SK-MEL-5 (cell line): ENCODE measurements around the gene WDR1. TPM values are rescaled to one million over a fixed set of nuclear protein-coding genes. Genes with fewer than 3 reads are reported as not detected.

Experiments used
- DNase-seq: peaks from one replicate; pipeline ENCODE4 v3.0.0-alpha.2; 2016; ENCODE audit warnings: low read depth, low spot score
- in situ Hi-C: cut with HindIII; loops from 2 replicates; pipeline ENCODE4 v1.10.0; 2016; ENCODE audit warnings: low sequenced_read_pairs, high pct_unique_total_duplicates, low pct_unique_long_range_greater_than_20kb
- total RNA-seq: library from RNA; depleted of rRNA; stranded (reverse); fragments of >200 nt; shearing (Covaris generic); gene quantifications from 2 replicates; pipeline ENCODE4 v1.2.3, GENCODE V29; 2014

Gene WDR1
- total RNA-seq, 1 experiment from 2014 or later, result 248 TPM

- no peak for DNase-seq
- in situ Hi-C loops, result no loop called here
Observed at GRCh38 chr4:10083861-10084641, 32.5 kb downstream of the WDR1 start.

- DNase-seq, result no peak
- in situ Hi-C loops, result no loop called here
Observed at GRCh38 chr4:10083331-10083771, 33.2 kb downstream of the WDR1 start.

- in situ Hi-C loops, result no loop called here
- DNase-seq, result no peak
Observed at GRCh38 chr4:10082459-10083272, 33.9 kb downstream of the WDR1 start.

GRCh38 chr4:10082047-10082446 is 34.6 kb downstream of the WDR1 start:
- no peak for DNase-seq
- in situ Hi-C loops, result no loop called here

- no peak for DNase-seq
- in situ Hi-C loops, result no loop called here
Observed at GRCh38 chr4:10081218-10081606, 35.4 kb downstream of the WDR1 start.

GRCh38 chr4:10080589-10081217 is 35.9 kb downstream of the WDR1 start:
- in situ Hi-C loops, result no loop called here
- DNase-seq, result no peak

- in situ Hi-C loops, result no loop called here
- no peak for DNase-seq
Observed at GRCh38 chr4:10079912-10080588, 36.5 kb downstream of the WDR1 start.

- in situ Hi-C loops, result no loop called here
- no peak for DNase-seq
Observed at GRCh38 chr4:10079256-10079655, 37.3 kb downstream of the WDR1 start.

- in situ Hi-C loops, result no loop called here
Observed at GRCh38 chr4:10078481-10079233, 37.9 kb downstream of the WDR1 start.

GRCh38 chr4:10077483-10078335 is 38.9 kb downstream of the WDR1 start:
- no peak for DNase-seq
- in situ Hi-C loops, result no loop called here

More at GRCh38 chr4:10078481-10079233, 37.9 kb downstream of the WDR1 start:
- no peak for DNase-seq

- no peak for DNase-seq
- in situ Hi-C loops, result no loop called here
Observed at GRCh38 chr4:10077076-10077475, 39.5 kb downstream of the WDR1 start.

GRCh38 chr4:10075953-10076391 is 40.6 kb downstream of the WDR1 start:
- in situ Hi-C loops, result no loop called here
- DNase-seq, result no peak

- no peak for DNase-seq
- in situ Hi-C loops, result no loop called here
Observed at GRCh38 chr4:10075158-10075863, 41.3 kb downstream of the WDR1 start.

- DNase-seq, result peak; percentile 57
- in situ Hi-C loops, result no loop called here
Observed at GRCh38 chr4:10074767-10075105, 41.9 kb downstream of the WDR1 start.

GRCh38 chr4:10074076-10074766 is 42.4 kb downstream of the WDR1 start:
- DNase-seq, result no peak
- in situ Hi-C loops, result no loop called here
